CD4-positive, alpha-beta T cell treated with Interleukin-6 at 100 ng/mL for 8 hours (primary cell): ENCODE data around the gene NPAS3.

Source experiments
- DNase-seq: peaks from one replicate; pipeline ENCODE4 v3.0.0-alpha.2; 2020; ENCODE audit warnings: mixed read lengths, low spot score

Gene NPAS3

DNA sequence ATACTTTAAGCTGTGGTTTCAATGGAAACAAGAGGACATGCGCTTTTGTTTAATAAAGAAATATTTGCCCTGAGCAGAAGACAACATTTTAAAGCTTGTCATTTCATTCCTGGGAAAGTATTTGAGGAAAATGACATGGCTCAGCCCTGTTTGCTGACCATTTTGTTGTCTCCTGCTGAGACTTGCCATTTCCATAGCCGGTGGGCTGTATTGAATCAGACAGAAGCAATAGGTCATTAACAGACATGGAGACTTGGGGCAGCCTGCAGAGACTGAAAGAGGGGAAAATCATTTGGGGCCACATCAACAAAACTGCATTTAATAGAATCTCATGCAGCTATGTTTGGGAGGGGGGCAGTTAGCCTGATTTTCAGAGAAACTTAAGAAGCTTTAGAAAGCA is 443.0 kb downstream of the NPAS3 start:
- no peak for DNase-seq

DNA sequence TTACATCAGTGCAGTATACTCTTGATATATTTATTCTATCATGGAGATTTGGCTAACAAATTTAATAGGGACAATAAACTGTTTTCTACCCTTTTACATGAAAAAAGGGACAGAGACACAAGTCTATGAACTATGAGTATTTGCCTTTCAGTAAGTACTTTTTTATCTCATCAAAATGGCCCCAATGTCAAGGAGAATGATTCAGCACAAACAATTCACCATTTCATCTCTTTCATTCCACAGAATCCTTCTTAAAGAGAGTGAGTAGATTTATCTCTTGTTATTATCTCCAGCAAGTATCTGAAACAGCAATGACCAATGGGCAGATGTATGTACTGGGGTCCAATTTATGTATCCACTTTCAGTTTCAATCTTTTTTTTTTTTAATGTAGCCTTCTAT is 447.5 kb downstream of the NPAS3 start:
- DNase-seq: no peak

DNA sequence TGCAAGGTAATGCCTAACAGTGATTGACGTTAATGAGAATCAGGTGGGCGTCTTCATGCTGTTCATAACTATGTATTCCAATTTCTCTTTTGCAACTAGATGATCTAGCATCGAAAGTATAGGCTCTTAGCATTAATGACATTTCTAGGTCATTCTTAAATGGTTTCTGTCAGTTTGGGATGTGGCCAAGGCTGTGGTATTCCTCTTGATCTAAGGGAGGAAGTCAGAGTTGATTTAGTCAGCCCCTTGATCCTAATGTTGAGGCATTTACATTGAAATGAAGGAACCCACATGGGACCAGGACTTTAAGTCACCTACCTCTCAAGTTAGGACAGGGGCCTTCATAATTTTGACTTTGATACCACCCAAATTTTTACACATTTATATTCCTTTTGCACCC is 448.1 kb downstream of the NPAS3 start:
- DNase-seq: no peak

DNA sequence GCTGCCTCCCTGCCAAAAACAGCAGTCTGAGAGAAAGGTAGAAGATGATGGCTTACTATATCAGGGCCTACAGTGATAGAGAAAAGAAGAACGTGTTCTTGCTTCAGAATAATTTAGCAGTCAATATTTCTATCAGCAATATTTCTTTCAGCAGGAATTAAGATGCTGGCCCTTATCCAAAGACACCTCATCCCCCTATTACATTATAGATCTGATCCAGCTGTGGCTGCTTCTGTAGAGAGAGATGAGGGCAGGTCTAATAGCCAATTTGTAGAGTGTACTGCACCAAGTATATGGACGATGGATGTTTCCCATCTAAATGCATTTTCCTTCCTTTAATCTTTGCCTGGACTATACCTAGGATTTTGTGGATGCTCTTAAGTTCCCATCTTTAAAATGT is 451.7 kb downstream of the NPAS3 start:
- no peak for DNase-seq

DNA sequence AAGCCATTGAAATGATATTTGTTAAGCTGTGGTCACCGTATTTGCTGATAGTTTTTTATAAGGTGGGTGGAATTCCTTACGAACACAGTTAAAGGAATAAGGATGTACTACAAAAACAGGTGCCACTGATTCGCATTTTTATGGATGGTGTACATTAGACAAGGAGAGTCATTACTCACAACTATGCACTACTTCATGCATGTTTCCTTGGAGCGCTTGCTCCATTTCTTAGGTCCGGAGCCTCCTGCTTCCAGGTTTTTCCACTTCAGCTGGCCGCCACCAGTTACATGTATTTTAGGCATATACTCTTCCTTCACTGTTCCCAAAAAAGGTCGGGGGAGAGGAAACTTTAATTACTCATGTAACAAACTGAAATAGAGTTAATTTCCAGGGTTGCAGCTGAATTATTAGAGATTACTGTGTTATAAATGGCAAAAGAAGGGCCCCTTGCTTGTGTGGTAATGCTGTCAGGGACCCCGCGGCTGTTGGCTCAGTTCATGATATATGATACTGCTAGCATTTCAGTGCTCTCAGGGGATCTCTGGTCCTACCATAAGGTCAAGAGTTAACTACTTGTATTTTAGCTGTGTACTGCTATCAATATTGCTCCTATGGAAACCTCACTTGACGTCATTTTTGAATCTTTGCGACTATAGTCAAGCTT is 454.7 kb downstream of the NPAS3 start:
- DNase-seq: no peak

DNA sequence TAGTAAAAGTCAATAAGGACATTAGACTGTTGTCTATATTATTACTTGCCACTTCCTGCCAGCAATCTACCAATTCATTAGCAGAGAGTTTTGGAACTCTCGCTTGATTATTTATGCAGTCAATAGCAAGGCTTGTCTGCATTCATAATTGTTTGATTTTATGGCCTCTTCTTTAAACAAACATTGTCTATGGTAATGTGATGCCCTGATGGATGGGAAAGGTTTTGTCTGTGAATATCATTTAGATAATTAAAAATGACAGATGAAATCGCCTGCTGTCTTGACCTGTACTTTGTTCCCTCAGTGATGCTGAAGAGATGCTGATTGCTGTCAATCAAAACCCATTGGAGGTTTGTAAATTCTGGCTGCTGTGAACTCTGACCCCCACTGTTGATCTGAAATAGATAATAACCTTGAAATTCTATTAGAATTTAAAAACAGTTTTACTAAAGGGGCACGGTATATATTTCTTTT is 455.3 kb downstream of the NPAS3 start:
- DNase-seq: no peak

DNA sequence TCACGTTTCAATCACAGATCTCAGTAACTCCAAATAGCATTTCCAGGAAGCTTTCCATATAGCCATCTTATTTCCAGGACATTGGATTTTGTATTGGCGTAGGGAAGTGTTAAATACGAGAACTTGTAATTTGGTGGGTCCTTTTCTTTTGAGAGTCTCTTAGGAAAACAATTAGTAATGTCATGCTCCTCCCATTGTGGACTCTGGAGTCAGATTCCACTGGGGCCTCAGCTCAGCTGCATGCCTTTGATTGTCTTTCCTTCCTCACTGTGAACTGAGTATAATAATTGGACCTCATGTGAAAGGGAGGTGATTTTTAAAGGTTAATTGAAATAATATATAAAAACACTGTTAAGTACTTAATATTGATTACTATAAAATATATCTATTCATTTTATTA is 462.6 kb downstream of the NPAS3 start:
- DNase-seq: no peak

DNA sequence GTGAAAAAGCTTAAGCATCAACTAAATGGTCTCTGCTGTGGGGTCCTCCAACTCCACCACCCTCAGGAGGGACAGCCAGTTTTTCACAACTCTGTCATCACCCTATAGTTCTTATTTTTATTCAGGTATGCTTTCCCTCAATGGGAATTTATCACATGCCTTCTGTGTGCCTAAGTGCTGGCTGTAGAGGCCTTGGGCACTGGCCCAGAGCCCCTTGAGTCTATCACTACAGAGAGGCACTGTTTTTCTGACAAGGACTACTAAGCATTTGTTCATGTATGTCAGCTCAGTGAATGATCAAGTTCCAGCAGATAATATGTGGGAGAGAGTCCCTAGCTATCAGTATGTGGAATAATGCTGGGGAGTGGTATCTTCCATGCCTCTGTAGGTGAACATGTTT is 463.9 kb downstream of the NPAS3 start:
- DNase-seq: no peak

DNA sequence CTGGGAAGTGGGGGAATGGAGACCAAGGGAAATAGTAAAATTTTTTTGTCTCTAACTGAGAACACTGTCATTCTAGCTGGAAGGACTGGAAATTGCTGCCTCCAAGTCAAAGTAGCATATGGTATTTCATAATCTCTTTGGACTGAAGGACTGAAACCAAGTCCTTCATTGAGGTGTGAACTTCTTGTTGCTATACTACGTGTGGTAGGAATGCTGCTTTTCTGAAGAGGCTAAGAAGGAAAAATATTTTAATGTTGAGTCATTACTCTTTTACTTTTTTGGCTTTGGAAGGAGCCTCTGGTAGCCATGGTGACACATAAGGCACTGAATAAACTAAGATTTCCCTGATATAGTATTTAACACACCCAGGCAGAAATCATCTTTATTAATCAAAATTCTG is 465.4 kb downstream of the NPAS3 start:
- no peak for DNase-seq

DNA sequence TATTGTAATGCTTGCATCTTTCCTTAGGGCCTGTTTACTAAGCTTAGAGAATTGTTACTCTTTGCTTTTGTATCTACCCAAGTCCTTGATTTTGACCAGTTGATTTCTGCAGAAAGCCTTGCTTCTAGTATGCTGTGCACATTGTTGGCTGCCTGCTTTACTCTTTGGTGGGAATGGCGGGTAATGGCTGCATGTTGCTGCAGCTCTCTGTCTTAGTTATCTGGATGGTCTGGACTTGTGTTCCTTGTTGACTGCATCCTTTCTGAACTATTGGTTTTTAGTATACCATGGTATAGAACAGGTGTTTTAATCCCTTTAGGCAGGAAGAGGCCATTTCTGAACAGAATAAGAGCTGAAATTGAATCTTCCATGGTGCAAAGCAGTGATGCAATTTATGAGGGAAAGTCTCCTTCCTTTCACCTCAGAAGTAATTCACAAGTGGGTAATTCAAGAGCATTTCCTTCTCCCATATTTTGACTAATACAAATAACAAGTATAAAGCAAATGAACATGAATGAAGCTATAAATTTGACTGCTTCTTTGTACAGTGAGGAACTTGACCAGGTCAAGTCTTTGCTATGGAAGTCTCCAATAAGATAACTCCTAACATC is 466.4 kb downstream of the NPAS3 start:
- DNase-seq: no peak

DNA sequence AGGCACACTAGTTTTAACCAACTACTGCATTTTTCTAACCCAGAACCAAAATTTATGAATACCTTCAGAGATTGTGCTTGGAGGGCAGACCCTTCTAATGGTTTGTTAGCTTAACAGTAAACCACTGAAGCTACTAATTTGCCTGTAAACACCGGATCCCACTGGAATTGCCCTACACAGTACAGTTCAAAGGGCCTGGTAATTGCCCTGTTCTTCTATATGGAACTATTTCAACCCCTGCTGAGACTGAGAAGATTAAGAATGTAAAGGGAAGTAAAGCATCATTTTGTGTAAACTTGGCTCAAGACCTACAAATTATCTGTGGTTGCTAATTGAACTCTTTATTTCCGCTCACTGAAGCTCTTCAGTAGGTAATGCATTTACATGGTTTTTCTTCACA is 468.1 kb downstream of the NPAS3 start:
- no peak for DNase-seq

DNA sequence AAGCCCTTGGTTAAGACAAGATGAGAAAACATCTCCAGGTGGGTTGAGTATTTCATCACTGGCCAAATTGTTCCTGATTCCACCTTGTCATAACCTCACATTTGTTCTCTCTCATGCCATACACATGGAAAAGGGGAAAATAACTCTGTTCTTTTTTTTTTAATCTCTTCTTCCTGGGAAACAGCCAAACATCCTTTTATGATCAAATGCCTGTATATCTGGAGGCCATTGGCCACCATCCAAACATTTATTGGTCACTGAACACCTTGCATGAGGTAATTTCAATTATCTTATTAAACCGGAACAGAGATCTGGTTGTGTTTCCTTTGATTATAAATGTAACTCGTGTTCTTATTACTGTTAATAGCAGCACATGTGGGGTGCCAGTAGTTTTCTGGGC is 469.6 kb downstream of the NPAS3 start:
- no peak for DNase-seq

DNA sequence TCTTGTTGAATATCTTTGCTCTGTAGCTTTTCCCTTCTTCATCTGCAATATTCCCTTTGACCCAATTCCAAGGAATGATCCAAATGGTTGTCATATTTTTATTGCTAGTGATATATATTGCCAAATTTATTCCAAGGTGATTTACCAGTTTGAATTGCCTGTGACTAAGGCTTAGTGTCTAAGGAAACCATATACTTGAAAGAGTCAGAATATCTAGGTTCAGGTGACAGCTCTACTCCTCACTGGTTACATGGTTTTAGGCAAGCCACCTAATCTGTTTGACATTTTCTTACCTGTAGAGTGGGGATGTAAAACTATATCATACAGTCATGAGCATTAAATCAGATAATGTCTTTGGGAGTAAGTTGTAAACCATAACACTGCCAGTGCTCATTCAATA is 473.8 kb downstream of the NPAS3 start:
- DNase-seq: no peak

DNA sequence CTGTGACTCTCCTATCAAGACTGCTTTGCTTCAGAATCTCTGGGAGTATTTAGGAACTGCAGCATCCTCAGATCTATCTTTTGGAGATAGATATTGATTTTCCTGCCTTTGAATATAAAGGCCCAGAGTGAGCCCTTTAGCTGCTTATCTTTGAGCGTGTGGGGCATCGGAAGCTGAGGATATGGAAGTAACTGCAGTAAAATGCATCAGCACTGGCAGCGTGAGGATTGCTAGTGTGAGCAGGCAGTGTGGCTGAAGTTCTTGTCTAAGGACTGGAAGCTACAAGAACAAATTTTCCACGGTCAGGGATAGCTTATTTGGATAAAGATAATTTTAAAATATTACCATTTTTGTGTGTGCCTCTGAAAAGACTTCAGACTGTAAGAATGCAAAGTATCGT is 474.7 kb downstream of the NPAS3 start:
- no peak for DNase-seq

DNA sequence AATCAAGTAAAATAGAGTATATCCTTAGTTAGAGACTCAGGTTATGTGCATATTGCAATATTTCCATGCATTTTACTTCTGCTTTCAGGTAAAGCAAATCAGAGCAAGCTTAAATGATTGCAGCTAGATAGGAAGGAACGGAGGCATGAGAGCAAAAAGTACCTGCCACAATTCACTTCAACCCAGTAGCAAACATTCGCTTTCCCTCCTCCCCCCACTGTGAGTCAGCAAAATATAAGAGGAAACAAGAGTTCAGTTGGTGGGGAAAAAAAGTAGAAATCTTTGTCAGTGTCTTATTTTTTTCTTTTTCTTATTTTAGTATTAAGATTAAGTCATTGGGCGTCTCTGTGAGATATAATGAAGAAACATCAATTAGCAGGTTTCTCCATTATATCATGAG is 475.4 kb downstream of the NPAS3 start:
- no peak for DNase-seq

DNA sequence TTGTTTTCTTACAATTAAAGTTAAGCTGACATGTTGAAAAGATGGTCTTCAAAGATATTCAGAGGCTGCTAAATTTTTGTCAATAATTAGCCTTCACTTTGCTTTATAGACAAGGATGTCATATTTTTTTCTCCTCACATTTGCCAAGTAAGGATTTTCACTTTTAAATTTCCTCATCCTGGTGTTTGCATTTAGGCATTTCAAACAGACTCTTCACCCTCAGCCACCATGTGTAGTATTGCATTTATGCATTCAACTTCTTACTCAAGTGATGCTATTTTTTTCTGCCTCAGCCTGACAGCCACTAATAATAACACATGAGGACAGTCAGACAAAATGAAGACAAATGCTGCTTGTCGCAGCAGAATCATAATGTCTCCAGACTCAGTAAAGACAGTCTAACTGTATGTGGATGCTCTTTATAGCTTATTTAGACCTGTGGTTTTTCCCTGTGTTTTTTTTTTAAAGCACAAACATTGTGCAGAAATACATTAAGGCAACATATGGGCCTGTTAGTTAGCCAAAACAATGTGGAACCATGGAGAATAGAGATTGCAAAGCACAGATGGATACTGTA is 481.5 kb downstream of the NPAS3 start:
- no peak for DNase-seq

DNA sequence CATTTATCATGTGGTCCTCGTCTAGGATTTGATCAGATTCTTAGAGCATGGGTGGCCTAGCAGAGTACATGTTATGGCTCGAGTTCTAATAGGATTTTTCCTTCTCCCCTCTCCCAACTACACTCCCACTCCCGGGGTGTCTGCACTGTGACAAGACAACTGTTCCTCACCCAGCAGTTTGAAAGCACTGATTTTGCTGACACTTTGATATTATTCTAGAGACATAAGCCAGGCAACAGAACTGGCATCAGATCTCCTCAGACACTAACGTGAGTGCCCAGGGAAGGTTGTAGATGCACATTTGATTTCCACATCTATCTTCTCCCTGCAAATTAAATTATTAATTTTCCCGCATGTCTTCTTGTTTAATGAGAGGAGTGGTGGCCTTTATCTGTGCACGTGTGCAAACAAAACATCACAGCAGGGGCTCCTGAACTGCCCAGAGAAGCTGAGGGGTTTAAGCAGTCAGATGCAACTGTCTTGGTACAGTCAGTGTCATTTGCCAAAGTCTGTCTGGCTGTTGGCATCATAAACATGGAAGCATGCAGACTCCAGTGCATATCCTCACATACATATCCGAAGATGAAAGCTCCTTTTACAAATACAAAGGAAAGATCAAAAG is 491.8 kb downstream of the NPAS3 start:
- no peak for DNase-seq

DNA sequence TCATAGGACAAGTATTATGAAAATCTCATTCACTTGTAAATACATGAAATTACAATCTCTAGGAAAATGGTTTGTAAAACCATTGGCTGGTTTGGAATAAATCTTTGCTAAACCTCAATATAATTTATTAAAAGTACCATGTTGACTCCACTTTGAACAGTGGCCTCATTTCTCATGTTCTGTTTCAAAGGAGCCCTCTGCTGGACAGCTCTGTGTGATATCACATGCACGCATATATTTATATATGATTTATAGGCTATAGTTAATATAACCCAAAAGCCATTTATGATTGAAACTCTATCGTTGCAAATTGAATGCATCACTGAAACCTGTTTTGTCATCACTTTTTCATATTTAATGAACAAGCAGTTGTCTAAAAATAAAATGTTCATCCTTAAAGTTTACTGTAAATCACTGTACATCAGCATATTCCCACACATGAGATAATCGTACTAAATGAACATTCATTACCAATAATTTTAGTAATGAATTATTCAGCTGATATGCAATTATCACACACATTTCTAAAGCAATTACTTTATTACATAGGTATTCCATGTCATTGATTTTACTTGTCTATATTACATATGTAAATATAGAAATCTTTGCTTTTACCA is 493.8 kb downstream of the NPAS3 start:
- DNase-seq: no peak

DNA sequence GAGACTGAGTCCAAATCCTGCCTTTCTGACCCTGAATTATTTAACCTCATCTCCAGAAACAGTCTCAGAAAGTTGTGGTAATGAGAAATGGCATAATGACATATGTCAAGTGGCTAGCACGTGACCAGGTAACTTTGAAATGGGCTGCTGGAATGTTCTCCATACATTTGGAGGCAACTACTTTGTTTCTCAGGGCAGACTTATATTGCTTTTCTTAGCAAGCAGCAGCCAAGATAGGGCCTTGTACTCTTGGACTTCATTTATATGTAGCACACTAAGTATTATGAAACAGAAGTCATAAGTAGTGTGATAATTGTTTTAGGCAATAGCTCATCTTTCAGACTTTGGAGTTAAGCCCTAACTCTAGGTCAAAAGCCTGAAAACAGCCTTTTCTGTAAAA is 494.7 kb downstream of the NPAS3 start:
- no peak for DNase-seq

DNA sequence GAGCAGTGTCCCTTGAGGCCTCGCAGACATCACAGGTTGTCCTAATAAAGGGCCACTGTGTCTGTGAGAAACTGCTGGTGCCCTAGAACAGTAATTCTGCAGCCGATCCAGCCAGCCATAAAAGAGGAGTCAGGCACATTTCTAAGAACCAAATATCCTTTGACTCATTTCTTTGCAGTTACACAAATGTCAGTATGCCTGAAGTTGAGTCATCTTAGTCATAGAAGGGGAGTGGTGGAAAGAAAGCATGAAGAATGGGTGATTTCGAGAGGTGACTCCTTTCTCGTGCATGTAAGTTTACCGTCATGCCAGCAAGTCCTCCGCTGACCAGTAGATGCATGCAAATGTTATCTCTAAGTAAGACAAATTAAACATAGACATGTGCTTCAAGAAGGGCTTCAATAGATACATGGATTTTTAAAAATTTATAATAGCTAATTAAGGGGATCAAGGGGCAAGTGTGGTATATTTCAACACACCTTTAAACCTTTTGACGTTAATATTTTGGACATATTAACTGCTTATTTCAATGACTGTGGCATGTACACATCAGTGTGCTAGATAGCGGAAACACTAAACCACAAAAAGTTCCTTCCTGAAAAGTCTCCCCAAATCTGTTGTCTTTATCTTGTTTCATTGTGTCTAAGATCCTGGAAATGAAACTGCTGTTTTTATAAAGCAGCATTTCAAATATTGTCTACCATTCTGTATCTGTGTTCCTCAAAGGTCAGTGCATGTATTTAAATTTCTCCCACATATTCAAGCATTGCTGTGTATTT is 497.4 kb downstream of the NPAS3 start:
- DNase-seq: no peak

DNA sequence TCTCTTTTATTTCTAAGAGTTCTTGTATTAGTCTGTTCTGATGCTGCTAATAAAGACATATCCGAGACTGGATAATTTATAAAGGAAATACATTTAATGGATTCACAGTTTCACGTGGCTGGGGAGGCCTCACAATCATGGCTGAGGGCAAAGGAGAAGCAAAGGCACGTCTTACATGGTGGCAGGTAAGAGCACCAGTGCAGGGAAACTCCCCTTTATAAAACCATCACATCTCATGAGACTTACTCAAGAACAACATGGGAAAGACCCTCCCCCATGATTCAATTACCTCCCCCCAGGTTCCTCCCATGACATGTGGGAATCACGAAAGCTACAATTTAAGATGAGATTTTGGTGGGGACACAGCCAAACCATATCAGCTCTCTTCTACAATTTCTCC is 503.0 kb downstream of the NPAS3 start:
- DNase-seq: no peak

DNA sequence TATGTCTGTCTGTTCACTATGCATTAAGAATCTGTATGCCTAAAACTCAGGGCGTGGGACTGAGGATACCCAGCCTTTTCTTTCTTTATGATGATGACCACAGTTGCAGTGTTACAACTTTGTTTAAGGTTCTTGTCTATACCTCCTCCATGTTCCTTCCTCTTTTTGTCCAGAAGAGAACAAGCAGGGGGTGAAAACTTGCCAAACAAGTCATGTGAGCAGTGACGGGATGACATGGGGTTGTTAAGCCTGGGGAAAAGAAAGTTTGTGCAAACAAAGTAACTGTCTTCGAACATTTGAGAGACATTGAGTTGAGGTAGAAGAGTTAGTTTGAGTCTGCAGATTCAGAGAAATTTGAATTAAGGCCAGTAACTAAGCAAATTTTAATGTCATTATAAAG is 505.5 kb downstream of the NPAS3 start:
- DNase-seq: no peak
